Umbilical cord (tissue), 2 donors: ENCODE data around the gene NKPD1. TPM values are rescaled to one million over a fixed set of nuclear protein-coding genes. Genes with fewer than 3 reads are reported as not detected.
"Not testable (repeated sequence)": the region's sequence is repeated elsewhere in the genome, so short reads cannot be mapped to it uniquely, and the experiment has no call there.

Source experiments
- DNase-seq: peaks from one replicate; pipeline ENCODE4 v3.0.0-alpha.2; 2015; ENCODE audit warnings: low spot score
- total RNA-seq: library from RNA; depleted of rRNA; stranded (reverse); fragments of >200 nt; gene quantifications from one replicate; pipeline ENCODE4 v1.2.3, GENCODE V29; 2014; ENCODE audit warnings: low replicate concordance; ENCODE audit not compliant: insufficient read depth

NKPD1 gene
- total RNA-seq, 1 donor from 2014 or later: 0.48 TPM

- no peak for DNase-seq
Measured at GRCh38 chr19:45140144-45140503, 20.7 kb downstream of the NKPD1 start.

- no peak for DNase-seq
Measured at GRCh38 chr19:45139286-45140143, 21.3 kb downstream of the NKPD1 start.

DNA sequence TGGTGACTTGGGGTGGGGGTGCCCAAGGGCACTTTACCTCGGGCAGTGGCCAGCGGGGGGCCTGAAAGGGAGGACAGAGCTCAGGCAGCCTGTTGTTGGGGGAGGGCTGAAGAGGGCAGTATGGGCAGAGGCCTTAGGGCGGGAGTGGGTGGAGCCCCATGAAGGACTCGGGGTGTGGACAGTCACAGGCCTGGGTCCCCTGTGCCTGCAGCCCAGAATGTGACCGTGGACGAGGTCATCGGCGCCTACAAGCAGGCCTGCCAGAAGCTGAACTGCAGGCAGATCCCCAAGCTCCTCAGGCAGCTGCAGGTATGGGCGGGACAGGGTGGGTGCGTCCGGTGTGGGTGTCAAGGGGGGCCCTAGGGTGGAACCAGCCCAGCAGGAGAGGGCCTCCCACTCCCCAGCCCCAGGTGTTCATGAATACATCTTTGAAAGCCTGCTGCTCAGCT lies 22.5 kb downstream of the NKPD1 start:
- DNase-seq: no peak

GRCh38 chr19:45137179-45137761 lies 23.5 kb downstream of the NKPD1 start:
- no peak for DNase-seq

- DNase-seq: no peak
Measured at GRCh38 chr19:45136507-45137178, 24.1 kb downstream of the NKPD1 start.

- no peak for DNase-seq
Measured at GRCh38 chr19:45135176-45135885, 25.5 kb downstream of the NKPD1 start.

- DNase-seq: no peak
Measured at GRCh38 chr19:45133661-45134060, 27.1 kb downstream of the NKPD1 start.

DNA sequence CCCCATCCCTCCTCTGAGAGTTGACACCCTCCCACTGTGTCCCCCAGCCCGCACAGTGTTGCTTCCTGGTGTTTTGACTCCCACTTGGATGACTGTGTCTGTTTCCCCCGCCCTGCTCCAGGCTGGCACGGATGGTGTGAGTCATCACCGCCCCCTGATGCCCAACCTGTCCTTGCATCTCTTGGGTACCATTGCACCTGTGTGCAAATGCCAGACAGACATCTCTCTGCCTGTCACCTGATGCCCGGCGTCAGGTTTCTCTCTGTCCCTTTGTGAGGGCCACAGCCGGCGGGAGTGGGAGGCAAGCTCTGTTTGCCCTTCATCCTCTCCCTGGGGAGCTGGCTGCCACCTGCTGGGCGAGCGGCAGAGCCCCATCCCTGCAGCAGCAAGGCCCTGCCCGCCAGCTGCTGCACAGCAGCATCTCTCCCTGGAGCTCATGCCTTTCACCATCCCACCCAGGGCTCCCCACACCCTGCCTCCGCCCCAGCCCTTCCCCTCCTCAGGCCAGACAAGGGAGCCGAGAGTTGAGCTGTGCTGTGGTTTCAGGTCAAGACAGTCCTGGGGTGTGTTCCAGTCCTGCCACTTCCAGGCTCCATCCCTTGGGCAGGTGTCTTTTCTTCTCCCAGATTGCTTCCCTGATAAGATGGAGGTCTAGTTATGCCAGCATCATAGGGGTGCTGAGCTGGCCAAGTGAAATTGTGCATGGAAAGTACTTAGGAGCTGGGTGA lies 29.7 kb downstream of the NKPD1 start:
- DNase-seq: no peak

GRCh38 chr19:45130236-45130635 lies 30.5 kb downstream of the NKPD1 start:
- no peak for DNase-seq

GRCh38 chr19:45128806-45129205 lies 32.0 kb downstream of the NKPD1 start:
- DNase-seq: no peak

GRCh38 chr19:45128146-45128545 lies 32.6 kb downstream of the NKPD1 start:
- no peak for DNase-seq

GRCh38 chr19:45126654-45127053 lies 34.1 kb downstream of the NKPD1 start:
- no peak for DNase-seq

DNA sequence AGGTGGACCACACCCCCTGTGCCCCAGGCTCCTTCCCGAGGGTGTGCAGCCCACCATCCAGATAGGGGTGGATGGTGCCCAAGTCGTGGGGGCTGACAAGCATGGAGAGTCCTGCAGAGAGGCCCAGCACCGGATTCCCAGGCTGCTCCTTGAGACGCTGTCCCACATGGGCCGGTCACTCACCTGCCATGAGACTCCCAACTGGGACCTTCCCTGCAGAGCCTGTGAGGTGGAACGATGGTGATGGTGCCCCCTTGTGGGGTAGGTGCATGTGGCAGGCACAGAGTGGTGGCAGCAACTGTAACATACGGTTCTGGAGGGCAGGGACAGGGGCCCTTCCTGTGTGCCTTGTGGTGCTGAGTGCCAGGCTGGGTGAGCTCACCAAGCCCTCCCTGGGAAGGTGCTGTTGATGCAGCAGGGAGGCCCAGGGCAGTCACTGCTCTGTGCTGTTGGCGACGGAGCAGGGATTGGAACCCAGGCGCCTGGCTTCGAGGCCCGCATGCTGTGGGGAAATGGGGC lies 34.7 kb downstream of the NKPD1 start:
- peak; percentile 33 for DNase-seq

GRCh38 chr19:45125360-45125759 lies 35.4 kb downstream of the NKPD1 start:
- DNase-seq: no peak

DNA sequence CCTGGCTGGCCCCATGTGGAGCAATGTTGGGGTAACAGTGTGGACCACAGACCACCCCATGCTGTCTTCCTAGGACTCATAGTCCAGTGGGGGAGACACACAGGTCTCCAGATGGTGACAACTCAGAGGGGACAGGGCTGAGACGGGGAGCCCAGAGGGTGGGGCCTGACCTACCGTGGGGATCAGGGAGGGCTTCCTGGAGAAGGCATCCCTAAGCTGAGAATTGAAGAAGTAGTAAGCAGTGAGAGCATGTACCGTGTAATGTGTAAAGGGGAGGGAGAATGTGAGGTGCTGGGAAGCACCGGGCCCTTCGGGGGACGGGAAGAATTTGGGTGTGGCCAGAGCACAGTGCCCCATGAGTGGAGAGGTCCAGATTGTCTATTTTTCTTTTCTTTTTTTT lies 36.8 kb downstream of the NKPD1 start:
- no peak for DNase-seq

GRCh38 chr19:45123440-45123850 lies 37.3 kb downstream of the NKPD1 start:
- peak; percentile 79 for DNase-seq

GRCh38 chr19:45122832-45123231 lies 38.0 kb downstream of the NKPD1 start:
- DNase-seq: no peak

- DNase-seq: no peak
Measured at GRCh38 chr19:45121827-45122345, 38.9 kb downstream of the NKPD1 start.

- no peak for DNase-seq
Measured at GRCh38 chr19:45119582-45119981, 41.2 kb downstream of the NKPD1 start.

DNA sequence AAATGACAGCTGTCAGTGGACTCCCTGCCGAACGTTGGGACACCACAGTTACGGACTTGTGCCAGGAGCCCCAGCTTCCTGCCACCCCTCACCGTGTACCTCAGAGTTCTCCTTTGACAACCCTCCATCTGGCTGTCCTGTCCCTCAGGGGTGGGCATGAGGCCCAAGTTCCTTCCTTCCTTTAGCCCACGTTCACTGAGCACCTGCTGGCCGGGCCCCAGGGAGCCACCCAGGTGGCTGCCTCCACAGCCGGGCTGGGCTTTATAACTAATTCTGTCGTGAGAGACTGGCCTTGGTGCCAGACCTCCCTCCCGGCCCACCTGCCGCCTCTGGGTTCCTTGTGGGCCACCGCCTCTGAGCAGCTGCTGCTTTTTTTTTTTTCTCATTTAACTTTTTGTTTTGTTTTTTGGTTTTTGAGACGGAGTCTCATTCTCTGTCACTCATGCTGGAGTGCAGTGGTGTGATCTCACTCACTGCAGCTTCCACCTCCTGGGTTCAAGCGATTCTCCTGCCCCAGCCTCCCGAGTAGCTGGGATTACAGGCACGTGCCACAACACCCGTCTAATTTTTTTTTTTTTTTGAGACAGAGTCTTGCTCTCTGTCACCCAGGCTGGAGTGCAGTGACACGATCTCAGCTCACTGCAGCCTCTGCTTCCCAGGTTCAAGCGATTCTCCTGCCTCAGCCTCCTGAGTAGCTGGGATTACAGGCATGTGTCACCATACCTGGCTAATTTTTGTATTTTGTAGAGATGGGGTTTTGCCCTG lies 42.0 kb downstream of the NKPD1 start:
- not testable (repeated sequence) for DNase-seq
